Measurements from ENCODE around the gene BCL10. TPM values are rescaled to one million over a fixed set of nuclear protein-coding genes. Genes with fewer than 3 reads are reported as not detected.

Gene BCL10
- total RNA-seq, 2 experiments from 2014 or later, result 30.6 to 32.3 TPM

- no peak overlapping the region for H3K27ac Mint-ChIP-seq
- no peak for ATAC-seq
- POLR2A ChIA-PET, result no interaction called here
- CTCF ChIA-PET, result interaction anchor here (1.1 to 2.3 kb wide), 4 partner anchors 30 to 280 kb away, joined by 3 to 8 read pairs (median 7); partner anchors contain the start of gene C1orf52
- no peaks in the 10 kb centered on the region for H3K36me3 Mint-ChIP-seq (ENCODE audit: low read depth)
- H3K9me3 Mint-ChIP-seq, result no peaks in the 10 kb centered on the region
- no peaks in the 10 kb centered on the region for H3K27me3 Mint-ChIP-seq
- intact Hi-C loops (cut with micrococcal nuclease), result no loop called here
- TF ChIP-seq, protein P1, sequence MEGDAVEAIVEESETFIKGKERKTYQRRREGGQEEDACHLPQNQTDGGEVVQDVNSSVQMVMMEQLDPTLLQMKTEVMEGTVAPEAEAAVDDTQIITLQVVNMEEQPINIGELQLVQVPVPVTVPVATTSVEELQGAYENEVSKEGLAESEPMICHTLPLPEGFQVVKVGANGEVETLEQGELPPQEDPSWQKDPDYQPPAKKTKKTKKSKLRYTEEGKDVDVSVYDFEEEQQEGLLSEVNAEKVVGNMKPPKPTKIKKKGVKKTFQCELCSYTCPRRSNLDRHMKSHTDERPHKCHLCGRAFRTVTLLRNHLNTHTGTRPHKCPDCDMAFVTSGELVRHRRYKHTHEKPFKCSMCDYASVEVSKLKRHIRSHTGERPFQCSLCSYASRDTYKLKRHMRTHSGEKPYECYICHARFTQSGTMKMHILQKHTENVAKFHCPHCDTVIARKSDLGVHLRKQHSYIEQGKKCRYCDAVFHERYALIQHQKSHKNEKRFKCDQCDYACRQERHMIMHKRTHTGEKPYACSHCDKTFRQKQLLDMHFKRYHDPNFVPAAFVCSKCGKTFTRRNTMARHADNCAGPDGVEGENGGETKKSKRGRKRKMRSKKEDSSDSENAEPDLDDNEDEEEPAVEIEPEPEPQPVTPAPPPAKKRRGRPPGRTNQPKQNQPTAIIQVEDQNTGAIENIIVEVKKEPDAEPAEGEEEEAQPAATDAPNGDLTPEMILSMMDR (IDR thresholded peaks at IDR 0.05), result no peak
- H3K4me1 Mint-ChIP-seq (ENCODE audit: low read depth), result no peaks in the 10 kb centered on the region
- H3K4me3 Mint-ChIP-seq, result no peak overlapping the region
- DNase-seq, result no peak
These were observed 51.5 kb downstream of the BCL10 start for GRCh38 chr1:85224734-85225623.

GRCh38 chr1:85224295-85224694 lies 52.1 kb downstream of the BCL10 start:
- TF ChIP-seq, protein P1 (IDR thresholded peaks at IDR 0.05), result no peak
- Mint-ChIP-seq H3K4me1 (ENCODE audit: low read depth) (no peaks in the 10 kb centered on the region), H3K36me3 (ENCODE audit: low read depth) (no peaks in the 10 kb centered on the region), H3K9me3 (no peaks in the 10 kb centered on the region), H3K27me3 (no peaks in the 10 kb centered on the region), H3K4me3 (no peak overlapping the region), H3K27ac (no peak overlapping the region)
- DNase-seq (no peak), ATAC-seq (no peak)
- CTCF ChIA-PET, result interaction anchor here (1.1 to 2.3 kb wide), 3 partner anchors 35 to 279 kb away, joined by 3 to 8 read pairs (median 6); partner anchors contain the start of gene C1orf52
- POLR2A ChIA-PET, result no interaction called here
- intact Hi-C loops (cut with micrococcal nuclease), result no loop called here

- TF ChIP-seq, protein P1 (IDR thresholded peaks at IDR 0.05), result no peak
- POLR2A ChIA-PET, result no interaction called here
- ATAC-seq (no peak), DNase-seq (no peak)
- no peak overlapping the region for H3K27ac Mint-ChIP-seq
- H3K4me3 Mint-ChIP-seq, result no peak overlapping the region
- no peaks in the 10 kb centered on the region for H3K4me1 Mint-ChIP-seq (ENCODE audit: low read depth)
- no peaks in the 10 kb centered on the region for H3K9me3 Mint-ChIP-seq
- intact Hi-C loops (cut with micrococcal nuclease), result no loop called here
- H3K36me3 Mint-ChIP-seq (ENCODE audit: low read depth), result no peaks in the 10 kb centered on the region
- H3K27me3 Mint-ChIP-seq, result no peaks in the 10 kb centered on the region
- CTCF ChIA-PET, result interaction anchor here (1.2 to 2.3 kb wide), 3 partner anchors 9 to 278 kb away, joined by 4 to 6 read pairs (median 4); partner anchors contain the start of gene C1orf52
These were observed 53.1 kb downstream of the BCL10 start for GRCh38 chr1:85223334-85223733.

DNA sequence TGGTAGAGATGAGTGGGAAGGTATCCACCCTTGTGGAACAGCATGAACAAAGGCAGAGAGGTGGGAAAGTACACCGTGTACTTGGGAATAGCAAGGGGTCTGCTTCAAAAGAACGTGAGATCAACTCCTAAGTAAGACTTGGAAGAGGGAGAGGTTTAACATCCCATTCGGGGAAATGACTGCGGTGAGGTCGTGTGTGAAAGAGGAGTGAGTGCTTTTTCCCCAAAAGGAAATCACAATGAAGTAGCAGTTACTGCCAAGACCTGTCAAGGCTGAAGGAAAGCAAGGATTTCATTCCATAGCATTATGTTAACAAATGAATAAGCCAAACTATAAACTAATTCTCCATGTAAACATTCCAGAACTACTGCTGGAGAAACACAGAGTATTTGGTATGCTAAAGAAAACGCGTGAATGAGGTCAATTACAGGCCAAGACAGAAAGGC lies 55.7 kb downstream of the BCL10 start:
- TF ChIP-seq, protein P1 (IDR thresholded peaks at IDR 0.05), result no peak
- Mint-ChIP-seq H3K4me1 (ENCODE audit: low read depth) (no peaks in the 10 kb centered on the region), H3K36me3 (ENCODE audit: low read depth) (no peaks in the 10 kb centered on the region), H3K9me3 (no peaks in the 10 kb centered on the region), H3K27ac (no peak overlapping the region), H3K27me3 (peaks cover 11% of the 10 kb centered on the region), H3K4me3 (no peak overlapping the region)
- intact Hi-C loops (cut with micrococcal nuclease), result no loop called here
- ChIA-PET CTCF (interaction anchor here (1.0 kb wide), 1 partner anchor 276 kb away, joined by 4 read pairs; no protein-coding TSS in a partner anchor), POLR2A (no interaction called here)
- DNase-seq (no peak), ATAC-seq (no peak)
